HepG2 (cell line): ENCODE measurements around the gene LRIF1. TPM values are rescaled to one million over a fixed set of nuclear protein-coding genes. Genes with fewer than 3 reads are reported as not detected.

Source experiments
- ATAC-seq: fragments of 200-7000 bp; cut with Tn5 transposase; 3 replicates; pipeline ENCODE4 v1.9.1; 2020; ENCODE audit warnings: mild to moderate bottlenecking, moderate library complexity
- BruUV-seq: library from RNA; stranded (reverse); fragments of 400-500 nt; replicated peaks from 2 replicates; lab custom pipeline; 2021; lab: Mats Ljungman, UMichigan
- CTCF ChIA-PET: fragments of 300-600 bp; formaldehyde crosslinking; extraction: SDS; loops from one replicate; lab custom pipeline; 2021; ENCODE audit warnings: low total read pairs, inconsistent platforms, low intra/inter-chr PET ratio; lab: Yijun Ruan, JAX
- POLR2A ChIA-PET: fragments of 350-600 bp; sonication (Branson Sonifier 250); formaldehyde crosslinking; loops from one replicate; lab custom pipeline; 2020; ENCODE audit warnings: antibody characterized with exemption, inconsistent platforms; lab: Yijun Ruan, JAX
- DNase-seq: peaks from one replicate; pipeline ENCODE4 v3.0.0-alpha.2; 2015; ENCODE audit warnings: low spot score
- FAIRE-seq: peaks from 3 replicates; lab custom pipeline; 2011; peaks lifted over from hg19 to GRCh38; lab: Jason Lieb, UNC
- H2AFZ ChIP-seq: one replicate; pipeline ENCODE4 v1.6.1; 2011; ENCODE audit warnings: low read length, inconsistent platforms
- H3K27ac ChIP-seq: fragments of 300-600 bp; 3 replicates; pipeline ENCODE4 v1.8.0; 2011; ENCODE audit warnings: mixed run types, mild to moderate bottlenecking, mixed read lengths, low read length, inconsistent platforms; ENCODE audit not compliant: insufficient read depth; ENCODE audit errors: extremely low read length
- H3K27me3 ChIP-seq, 2 experiments: fragments of 200-600 bp in 1 of 2; 2 replicates in 1 of 2; 3 replicates in 1 of 2; pipeline versions ENCODE4 v1.6.0 to v1.8.0; 2011; ENCODE audit warnings: low read length in 2 of 2, mild to moderate bottlenecking in 2 of 2, moderate library complexity in 2 of 2, inconsistent platforms in 1 of 2; ENCODE audit not compliant: insufficient read depth in 2 of 2, control insufficient read depth in 1 of 2
- H3K36me3 ChIP-seq, 2 experiments: fragments of 200-600 bp in 1 of 2; replicated peaks in 1 of 2; 2 replicates in 1 of 2; 3 replicates in 1 of 2; pipeline versions ENCODE4 v1.5.1 to v1.8.0; 2011; ENCODE audit warnings: low read length in 2 of 2, inconsistent platforms in 1 of 2; ENCODE audit not compliant: insufficient read depth in 2 of 2, control insufficient read depth in 1 of 2
- H3K4me1 ChIP-seq: 2 replicates; pipeline ENCODE4 v1.5.1; 2012; ENCODE audit warnings: low read length, inconsistent platforms; ENCODE audit not compliant: insufficient read depth
- H3K4me2 ChIP-seq: 2 replicates; pipeline ENCODE4 v1.6.0; 2011; ENCODE audit warnings: low read depth, low read length, inconsistent platforms
- H3K4me3 ChIP-seq, 3 experiments: fragments of 200-600 bp in 1 of 3; sonication (generic), shearing (Covaris generic) in 1 of 3; replicated peaks in 1 of 3; 2 replicates each; pipeline ENCODE4 v1.5.1; 2011 to 2016; ENCODE audit warnings: low read length in 3 of 3, inconsistent platforms in 2 of 3, low read depth in 2 of 3, mild to moderate bottlenecking in 2 of 3, control low read depth in 1 of 3, mixed read lengths in 1 of 3; ENCODE audit not compliant: insufficient read depth in 1 of 3
- H3K79me2 ChIP-seq: one replicate; pipeline ENCODE4 v1.6.1; 2011; ENCODE audit warnings: low read length, inconsistent platforms; ENCODE audit not compliant: insufficient read depth
- H3K9ac ChIP-seq: 2 replicates; pipeline ENCODE4 v1.6.0; 2011; ENCODE audit warnings: mild to moderate bottlenecking, low read depth, low read length, inconsistent platforms; ENCODE audit not compliant: insufficient read depth
- H3K9me3 ChIP-seq: 2 replicates; pipeline ENCODE4 v1.5.1; 2012; ENCODE audit warnings: mild to moderate bottlenecking, low read length
- H4K20me1 ChIP-seq: 2 replicates; pipeline ENCODE4 v1.6.0; 2011; ENCODE audit warnings: inconsistent platforms, mild to moderate bottlenecking, low read length, moderate library complexity; ENCODE audit not compliant: insufficient read depth
- BHLHE40 ChIP-seq: IDR thresholded peaks from 2 replicates; pipeline ENCODE4 v1.6.1; 2011; ENCODE audit warnings: low read length, improper control_type of control experiment
- EEA1 ChIP-seq: sonication (generic); formaldehyde crosslinking; IDR thresholded peaks from 2 replicates; pipeline ENCODE4 v1.5.1; 2020; ENCODE audit warnings: mild to moderate bottlenecking, missing genetic modification reagents, borderline replicate concordance
- KAT8 ChIP-seq: IDR thresholded peaks from 2 replicates; pipeline ENCODE4 v1.6.1; 2016; ENCODE audit warnings: missing genetic modification reagents, missing compliant biosample characterization
- REST ChIP-seq, 2 experiments: IDR thresholded peaks; 2 replicates each; pipeline ENCODE4 v1.6.1; 2011 to 2012; ENCODE audit warnings: low read length in 2 of 2, borderline replicate concordance in 1 of 2, low read depth in 1 of 2, mild to moderate bottlenecking in 1 of 2, moderate library complexity in 1 of 2
- ZNF121 ChIP-seq: sonication (generic); formaldehyde crosslinking; IDR thresholded peaks from 2 replicates; pipeline ENCODE4 v1.5.0; 2020; ENCODE audit warnings: mild to moderate bottlenecking, missing genetic modification reagents
- WGBS: methylation state at CpG from one replicate; pipeline ENCODE4 v1.1.6; 2017; ENCODE audit warnings: low lambda C conversion rate; 5-methylcytosine and 5-hydroxymethylcytosine counted together
- in situ Hi-C: cut with HindIII; loops from 2 replicates; pipeline ENCODE4 v1.10.0; 2017; ENCODE audit warnings: low pct_unique_long_range_greater_than_20kb; ENCODE audit not compliant: extremely low pct_ligation_motif_present
- intact Hi-C: fragments of 100-400 bp; cut with micrococcal nuclease; formaldehyde crosslinking; loops from one replicate; pipeline ENCODE4 v1.10.0; 2022; ENCODE audit not compliant: unreplicated experiment
- polyA plus RNA-seq, 8 experiments: library from polyadenylated mRNA; depleted of rRNA in 3 of 8; stranded (reverse) in 7 of 8; unstranded in 1 of 8; fragments of >200 nt; fragmentation: Illumina TruSeq in 4 of 8; extraction: Trizol in 4 of 8; gene quantifications; 2 replicates each; pipeline versions ENCODE4 v1.2.1 to v1.2.3, GENCODE V29; 2011 to 2016; ENCODE audit warnings: low read depth in 4 of 8, missing spikeins in 1 of 8, mixed read lengths in 1 of 8; ENCODE audit not compliant: insufficient read depth in 1 of 8
- total RNA-seq, 5 experiments: library from RNA; depleted of rRNA; stranded (reverse); fragments of >200 nt; fragmentation: Illumina TruSeq; extraction: Trizol; gene quantifications; 2 replicates each; pipeline ENCODE4 v1.2.3, GENCODE V29; 2016; ENCODE audit warnings: low read depth in 1 of 5

The LRIF1 gene
- total and polyA plus RNA-seq, 2 of the 13 experiments (the other 11 are each of a cell fraction or from before 2014, with no cell fraction given) = 18.4 to 42.4 TPM

GRCh38 chr1:110975265-110975664 is 11.5 kb upstream of the LRIF1 start (continued):
- TF ChIP-seq REST (IDR thresholded peaks at IDR 0.05; ENCODE audit: borderline replicate concordance in 1 of 2, low read depth in 1 of 2, low read length in 2 of 2) = no peak

- H3K27me3 ChIP-seq = no peaks in the 10 kb centered on the region; a peak in 1 of 5 replicates
- ATAC-seq (no peak), DNase-seq (no peak), FAIRE-seq (no peak)
- no peaks in the 10 kb centered on the region for H3K9me3 ChIP-seq
- 39% methylated on average over 1 of the region's 1 CpG for WGBS
- H2AFZ ChIP-seq = no peak overlapping the region
- POLR2A ChIA-PET = no interaction called here
- H3K79me2 ChIP-seq = peaks cover 13% of the 10 kb centered on the region
- intact Hi-C loops (no loop called here), in situ Hi-C loops (no loop called here)
- CTCF ChIA-PET = no interaction called here
- H3K36me3 ChIP-seq = no peaks in the 10 kb centered on the region
- H3K4me2 ChIP-seq = no peak overlapping the region
- H3K4me1 ChIP-seq = peaks cover 16% of the 10 kb centered on the region
- H3K9ac ChIP-seq = no peak overlapping the region
- H3K27ac ChIP-seq = no peak overlapping the region
- no peak overlapping the region for H3K4me3 ChIP-seq
- no peak for TF ChIP-seq KAT8 (CRISPR knock-in tag)
- no peak for TF ChIP-seq EEA1 (CRISPR knock-in tag)
- no peak for TF ChIP-seq BHLHE40
- no peak for TF ChIP-seq ZNF121 (CRISPR knock-in tag)
- H4K20me1 ChIP-seq = peaks cover under 1% of the 10 kb centered on the region
- no TSS peak for BruUV-seq
Observed at GRCh38 chr1:110967256-110967655, 3.5 kb upstream of the LRIF1 start.
